Endometrial microvascular endothelial cells (primary cell): ENCODE measurements around the gene RASSF7. TPM values are rescaled to one million over a fixed set of nuclear protein-coding genes. Genes with fewer than 3 reads are reported as not detected.

Experiments used
- in situ Hi-C: cut with HindIII; loops from 2 replicates; pipeline ENCODE4 v1.10.0; 2017; ENCODE audit warnings: low sequenced_read_pairs, low pct_unique_long_range_greater_than_20kb; ENCODE audit errors: inconsistent ontology term
- total RNA-seq: library from RNA; depleted of rRNA; stranded (reverse); fragments of >200 nt; gene quantifications from one replicate; pipeline ENCODE4 v1.2.3, GENCODE V29; 2015; ENCODE audit errors: inconsistent ontology term

RASSF7 gene
- total RNA-seq, 1 donor from 2014 or later = 34.7 TPM

DNA sequence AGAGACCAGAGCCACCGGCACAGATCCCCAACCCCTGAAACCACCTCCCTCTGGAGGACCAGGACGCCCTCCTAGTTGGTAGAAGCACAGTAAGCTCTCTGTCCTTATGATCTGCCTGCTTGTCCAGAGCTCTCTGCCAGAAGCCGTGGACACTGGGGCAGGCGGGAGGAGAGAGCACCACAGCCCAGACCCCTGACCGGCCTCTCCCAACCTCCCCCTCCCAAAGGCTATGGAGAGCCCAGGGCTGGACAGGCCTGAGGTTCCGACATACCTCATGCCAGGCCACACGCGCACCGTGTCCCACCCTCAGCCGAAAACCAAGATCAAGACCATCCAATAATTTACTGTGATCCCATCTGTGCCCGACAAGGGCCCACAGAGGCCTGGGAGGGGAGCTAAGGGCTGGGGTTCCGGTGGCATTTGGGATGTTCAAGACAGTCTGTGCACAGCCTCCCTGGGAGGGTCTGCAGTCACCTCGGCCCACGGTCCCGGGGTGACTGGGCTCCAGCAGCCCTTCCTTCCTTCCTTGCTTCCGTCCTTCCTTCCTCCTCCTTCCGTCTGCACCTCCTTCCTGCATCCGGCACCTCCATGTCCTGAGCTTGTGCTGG lies 28.7 kb upstream of the RASSF7 start:
- in situ Hi-C loops = no loop called here

DNA sequence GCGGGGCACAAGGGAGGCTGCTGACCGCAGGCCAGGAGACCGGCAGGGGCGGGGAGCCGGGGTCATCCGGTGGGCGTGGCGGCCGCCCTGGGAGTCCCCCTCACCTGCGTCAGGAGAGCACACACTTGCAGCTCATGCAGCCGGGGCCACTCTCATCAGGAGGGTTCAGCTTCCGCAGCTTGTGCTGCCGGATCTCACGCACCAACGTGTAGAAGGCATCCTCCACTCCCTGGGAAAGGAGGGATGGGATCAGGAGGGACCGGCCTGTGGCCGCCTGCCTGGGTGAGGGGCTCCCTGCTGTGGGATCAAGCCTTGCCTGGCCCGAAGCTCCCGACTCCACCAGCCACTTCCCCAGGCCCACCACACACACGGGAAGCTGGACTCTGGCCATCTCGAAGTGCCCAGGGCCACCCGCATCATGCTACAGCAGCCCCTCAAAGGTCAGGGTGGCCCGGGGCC lies 28.2 kb upstream of the RASSF7 start:
- in situ Hi-C loops = no loop called here

DNA sequence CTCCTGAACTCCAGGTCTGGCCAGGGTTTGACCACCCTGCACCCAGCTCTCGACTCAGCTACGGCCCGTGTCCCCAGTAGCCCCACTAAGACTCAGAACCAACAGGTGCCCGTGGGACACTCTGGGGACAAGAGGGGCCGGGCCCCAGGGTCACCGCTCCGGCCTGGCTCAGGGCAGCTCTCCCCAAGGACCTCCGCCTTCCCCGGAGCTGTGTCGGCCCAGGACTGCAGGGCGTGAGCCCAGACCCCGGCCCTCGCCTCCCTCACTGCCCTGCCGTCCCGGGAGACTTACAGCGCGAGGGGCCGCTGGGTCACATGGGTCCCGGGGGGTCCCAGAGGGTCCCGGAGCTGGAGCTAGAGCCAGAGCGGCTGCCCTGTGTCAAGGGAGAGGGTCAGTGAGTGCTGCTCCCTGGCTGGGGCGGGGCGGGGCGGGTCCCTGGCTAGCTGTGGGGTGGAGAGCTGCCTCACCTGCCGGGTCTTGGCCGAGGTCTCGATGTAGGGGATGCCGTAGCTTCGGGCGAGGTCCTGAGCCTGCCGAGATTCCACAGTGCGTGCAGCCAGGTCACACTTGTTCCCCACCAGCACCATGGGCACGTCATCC lies 27.7 kb upstream of the RASSF7 start:
- in situ Hi-C loops = no loop called here

DNA sequence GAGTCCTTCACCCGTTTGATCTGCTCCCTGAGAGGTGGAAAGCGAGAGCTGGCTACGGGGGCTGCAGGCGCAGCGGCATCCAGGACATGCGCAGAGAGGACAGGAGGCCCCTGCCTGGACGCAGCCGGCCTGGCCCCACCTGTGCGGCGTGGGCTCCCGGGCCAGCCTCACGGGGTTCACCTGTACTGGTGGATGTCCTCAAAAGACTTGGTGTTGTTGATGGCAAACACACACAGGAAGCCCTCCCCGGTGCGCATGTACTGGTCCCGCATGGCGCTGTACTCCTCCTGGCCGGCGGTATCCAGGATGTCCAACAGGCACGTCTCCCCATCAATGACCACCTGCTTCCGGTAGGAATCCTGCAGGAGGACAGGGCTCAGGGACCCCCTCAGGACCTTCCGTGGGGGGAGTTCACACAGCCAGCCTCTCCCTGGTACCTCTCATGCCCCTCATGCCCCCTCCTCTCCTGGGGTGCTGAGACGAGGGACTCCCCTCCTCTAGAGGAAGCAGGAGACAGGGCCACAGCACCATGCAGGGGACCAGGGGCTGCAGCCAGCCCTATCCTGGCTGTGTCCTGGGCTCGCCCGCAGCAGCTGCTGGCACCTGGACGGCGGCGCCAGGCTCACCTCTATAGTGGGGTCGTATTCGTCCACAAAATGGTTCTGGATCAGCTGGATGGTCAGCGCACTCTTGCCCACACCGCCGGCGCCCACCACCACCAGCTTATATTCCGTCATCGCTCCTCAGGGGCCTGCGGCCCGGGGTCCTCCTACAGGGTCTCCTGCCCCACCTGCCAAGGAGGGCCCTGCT lies 27.0 kb upstream of the RASSF7 start:
- in situ Hi-C loops = no loop called here

GRCh38 chr11:534396-535209 lies 26.2 kb upstream of the RASSF7 start:
- in situ Hi-C loops = no loop called here

- in situ Hi-C loops = no loop called here
These were observed 25.6 kb upstream of the RASSF7 start for GRCh38 chr11:535210-535518.

DNA sequence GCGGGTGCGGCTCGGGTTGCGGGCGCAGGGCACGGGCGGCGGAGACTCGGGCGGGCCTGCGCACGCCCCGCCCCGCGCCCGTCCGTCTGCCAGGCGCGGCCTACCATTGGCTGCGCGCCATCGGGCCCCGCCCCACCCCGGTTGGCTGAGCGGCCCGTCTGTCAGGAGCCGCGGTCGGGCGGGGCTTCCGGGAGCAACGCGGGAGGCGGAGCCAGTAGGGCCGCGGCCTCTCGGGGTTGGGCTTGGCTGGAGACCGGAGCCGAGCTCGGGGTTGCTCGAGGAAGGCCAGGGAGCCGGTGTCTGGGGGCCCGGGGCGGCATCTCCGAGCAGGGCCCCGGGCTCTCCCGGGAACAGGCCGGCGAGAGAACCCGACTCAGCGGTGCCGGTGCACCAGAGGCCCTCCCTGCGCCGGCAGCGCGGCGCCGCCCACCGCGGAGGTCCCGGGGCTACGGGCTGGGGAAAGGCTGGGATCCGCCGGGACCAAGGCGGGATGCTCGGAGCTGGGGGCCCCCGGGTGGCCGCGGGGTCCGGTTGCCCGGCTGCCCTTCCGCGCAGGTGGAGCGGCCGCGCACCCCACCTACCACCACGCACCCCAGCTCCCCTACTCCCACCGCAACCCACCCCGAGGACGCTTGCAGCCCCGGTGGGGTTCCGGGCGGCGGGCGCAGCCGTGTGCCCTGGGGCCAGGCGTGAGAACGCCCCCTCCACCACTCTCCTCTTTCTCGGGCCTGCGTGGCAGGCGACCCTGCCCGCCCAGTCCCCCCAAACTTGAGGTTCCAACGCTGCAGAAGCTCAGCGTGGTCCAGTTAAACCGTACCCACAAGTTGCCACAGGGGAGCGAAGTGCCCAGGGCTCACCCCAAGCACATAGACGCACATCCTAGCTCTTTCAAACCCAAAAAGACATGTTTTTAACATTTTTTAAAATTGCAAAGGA lies 25.0 kb upstream of the RASSF7 start, which contains the start of gene HRAS:
Gene HRAS (minus strand): TSS at position 58 of the 936 bp plus-strand sequence.
- in situ Hi-C loops = no loop called here

- in situ Hi-C loops = no loop called here
These were observed 23.7 kb upstream of the RASSF7 start, which contains the start of gene LRRC56 for GRCh38 chr11:536841-537621. Gene LRRC56 (plus strand): TSS chr11:537527. CDS start chr11:540685, 3,158 bp downstream.

- in situ Hi-C loops = no loop called here
These were observed 22.9 kb upstream of the RASSF7 start for GRCh38 chr11:537622-538430.

- in situ Hi-C loops = no loop called here
These were observed 22.2 kb upstream of the RASSF7 start for GRCh38 chr11:538431-539051.

GRCh38 chr11:539971-540481 lies 20.7 kb upstream of the RASSF7 start:
- in situ Hi-C loops = no loop called here

DNA sequence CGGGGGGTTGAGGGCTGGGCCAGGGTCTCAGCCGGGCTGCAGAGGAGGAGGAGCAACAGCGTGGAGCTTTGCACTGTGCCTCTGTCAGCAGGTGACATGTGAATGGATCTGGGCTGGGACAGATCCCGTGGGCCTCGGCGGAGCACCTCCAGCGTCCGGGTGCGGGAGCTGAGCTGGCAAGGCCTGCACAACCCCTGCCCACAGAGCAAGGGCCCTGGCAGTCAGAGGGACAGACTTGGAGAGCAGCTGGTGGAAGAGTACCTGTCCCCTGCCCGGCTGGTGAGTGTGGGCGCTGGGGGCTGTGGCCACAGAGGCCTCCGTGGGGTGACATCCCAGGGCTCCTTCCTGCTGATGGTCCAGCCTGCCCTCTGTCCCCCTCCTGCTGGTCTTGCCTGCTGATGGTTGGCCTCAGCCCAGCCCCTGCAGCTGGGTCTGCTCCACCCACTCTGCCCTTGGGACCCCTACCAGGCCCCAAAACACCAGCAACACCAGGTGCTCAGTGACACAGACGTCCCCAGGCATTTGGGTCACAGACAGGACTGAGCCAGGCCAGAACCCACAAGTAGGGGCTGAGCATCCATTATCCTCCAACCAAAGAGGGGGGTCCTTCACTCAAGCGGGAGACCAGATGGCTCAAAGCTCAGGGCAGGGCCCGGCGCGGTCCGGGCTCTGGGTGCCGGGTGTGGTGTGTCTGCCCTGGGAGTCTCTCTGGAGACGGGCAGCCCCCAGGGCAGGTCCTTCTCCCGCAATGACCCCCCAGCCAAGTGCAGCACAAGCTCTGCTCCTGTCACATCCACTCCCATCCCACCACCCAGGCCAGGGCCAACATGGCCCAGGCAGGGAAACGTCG lies 20.0 kb upstream of the RASSF7 start:
- in situ Hi-C loops = no loop called here

- in situ Hi-C loops = no loop called here
These were observed 19.3 kb upstream of the RASSF7 start for GRCh38 chr11:541433-541885.

- in situ Hi-C loops = no loop called here
These were observed 16.0 kb upstream of the RASSF7 start for GRCh38 chr11:544817-545166.

DNA sequence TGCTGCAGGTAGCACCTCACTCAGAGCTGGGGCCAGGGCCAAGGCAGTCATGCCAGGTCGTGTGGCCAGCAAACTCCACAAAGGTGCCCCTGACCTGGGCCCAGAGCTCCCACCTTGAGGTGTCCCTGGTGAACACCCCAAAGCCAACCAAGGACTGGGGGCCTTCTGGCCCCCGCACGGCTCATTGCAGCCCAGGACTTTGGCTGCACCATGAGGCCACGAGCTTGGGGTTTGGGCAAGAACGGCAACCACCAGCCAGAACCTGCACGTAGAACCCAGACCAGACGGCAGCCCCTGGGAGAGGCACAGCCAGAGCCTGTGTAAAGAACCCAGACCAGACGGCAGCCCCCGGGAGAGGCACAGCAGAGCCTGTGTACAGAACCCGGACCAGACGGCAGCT lies 15.6 kb upstream of the RASSF7 start:
- in situ Hi-C loops = no loop called here
